T-helper 17 cell (primary cell): ENCODE data around the gene GRIN1. TPM values are rescaled to one million over a fixed set of nuclear protein-coding genes. Genes with fewer than 3 reads are reported as not detected.
"Not testable (repeated sequence)": the region's sequence is repeated elsewhere in the genome, so short reads cannot be mapped to it uniquely, and the experiment has no call there.

ENCODE experiments used
- ATAC-seq: fragments of 150-1000 bp; cut with Tn5 transposase; 2 replicates; pipeline ENCODE4 v1.10.0; 2021; ENCODE audit warnings: mild to moderate bottlenecking, moderate library complexity
- DNase-seq, 3 donors: peaks; one replicate each; pipeline versions ENCODE4 v3.0.0 to v3.0.0-alpha.2; 2020 to 2021
- H3K9me3 ChIP-seq: one replicate; pipeline ENCODE4 v1.7.0; 2013; ENCODE audit warnings: low read length, mild to moderate bottlenecking; ENCODE audit not compliant: control insufficient read depth, poor library complexity, severe bottlenecking
- H3K27ac Mint-ChIP-seq: one replicate; pipeline ENCODE4 v1.8.0; 2022; ENCODE audit warnings: mild to moderate bottlenecking, moderate library complexity, mixed read lengths
- H3K27me3 Mint-ChIP-seq: one replicate; pipeline ENCODE4 v1.8.0; 2022; ENCODE audit warnings: mixed read lengths
- H3K36me3 Mint-ChIP-seq: one replicate; pipeline ENCODE4 v1.8.0; 2022; ENCODE audit warnings: low read depth, mixed read lengths
- H3K4me1 Mint-ChIP-seq: one replicate; pipeline ENCODE4 v1.8.0; 2022; ENCODE audit warnings: mild to moderate bottlenecking, mixed read lengths
- H3K4me3 Mint-ChIP-seq: one replicate; pipeline ENCODE4 v1.8.0; 2022; ENCODE audit warnings: mild to moderate bottlenecking, moderate library complexity, mixed read lengths
- total RNA-seq, 4 donors: library from RNA in 2 of 4; stranded (reverse) in 2 of 4; gene quantifications; one replicate each; pipeline ENCODE4 v1.2.3 and lab custom pipeline; 2022 to 2026

The GRIN1 gene
- total RNA-seq, 2 donors from 2014 or later = not detected

- no peak for DNase-seq
- H3K4me1 Mint-ChIP-seq = peaks cover 19% of the 10 kb centered on the region
- no peak for ATAC-seq
- H3K36me3 Mint-ChIP-seq = no peaks in the 10 kb centered on the region
- no peaks in the 10 kb centered on the region for H3K9me3 ChIP-seq
- H3K27ac Mint-ChIP-seq = no peak overlapping the region
- H3K4me3 Mint-ChIP-seq = peak overlapping the region; percentile 3
- H3K27me3 Mint-ChIP-seq = no peaks in the 10 kb centered on the region
Measured at GRCh38 chr9:137115394-137116026, 23.4 kb upstream of the GRIN1 start.

- Mint-ChIP-seq H3K27me3 (no peaks in the 10 kb centered on the region), H3K27ac (no peak overlapping the region), H3K36me3 (no peaks in the 10 kb centered on the region), H3K4me3 (no peak overlapping the region), H3K4me1 (peaks cover 16% of the 10 kb centered on the region)
- DNase-seq (no peak), ATAC-seq (no peak)
- no peaks in the 10 kb centered on the region for H3K9me3 ChIP-seq
Measured at GRCh38 chr9:137116027-137116507, 22.9 kb upstream of the GRIN1 start.

- no peak overlapping the region for H3K4me3 Mint-ChIP-seq
- DNase-seq (no peak), ATAC-seq (no peak)
- no peaks in the 10 kb centered on the region for H3K9me3 ChIP-seq
- no peaks in the 10 kb centered on the region for H3K27me3 Mint-ChIP-seq
- H3K27ac Mint-ChIP-seq = no peak overlapping the region
- H3K36me3 Mint-ChIP-seq = no peaks in the 10 kb centered on the region
- peaks cover 16% of the 10 kb centered on the region for H3K4me1 Mint-ChIP-seq
Measured at GRCh38 chr9:137116728-137117127, 22.2 kb upstream of the GRIN1 start.

GRCh38 chr9:137117269-137117731, 21.7 kb upstream of the GRIN1 start:
- Mint-ChIP-seq H3K27me3 (no peaks in the 10 kb centered on the region), H3K4me3 (no peak overlapping the region), H3K36me3 (no peaks in the 10 kb centered on the region), H3K4me1 (peaks cover 21% of the 10 kb centered on the region), H3K27ac (no peak overlapping the region)
- DNase-seq (no peak), ATAC-seq (no peak)
- no peaks in the 10 kb centered on the region for H3K9me3 ChIP-seq

- H3K27me3 Mint-ChIP-seq, H3K27ac Mint-ChIP-seq, H3K36me3 Mint-ChIP-seq, H3K9me3 ChIP-seq, H3K4me3 Mint-ChIP-seq, DNase-seq, ATAC-seq: not testable (repeated sequence)
- peaks cover 17% of the 10 kb centered on the region for H3K4me1 Mint-ChIP-seq
Measured at GRCh38 chr9:137118092-137118603, 20.8 kb upstream of the GRIN1 start.

GRCh38 chr9:137121927-137122795, 16.8 kb upstream of the GRIN1 start:
- ATAC-seq, DNase-seq, H3K4me3 Mint-ChIP-seq, H3K9me3 ChIP-seq, H3K36me3 Mint-ChIP-seq, H3K27me3 Mint-ChIP-seq: not testable (repeated sequence)
- Mint-ChIP-seq H3K27ac (peak overlapping the region; percentile 78), H3K4me1 (peaks cover 18% of the 10 kb centered on the region)

- DNase-seq, H3K27me3 Mint-ChIP-seq, ATAC-seq, H3K4me3 Mint-ChIP-seq, H3K36me3 Mint-ChIP-seq, H3K9me3 ChIP-seq: not testable (repeated sequence)
- peak overlapping the region; percentile 78 for H3K27ac Mint-ChIP-seq
- peaks cover 23% of the 10 kb centered on the region for H3K4me1 Mint-ChIP-seq
Measured at GRCh38 chr9:137122796-137123467, 16.0 kb upstream of the GRIN1 start.

GRCh38 chr9:137123468-137123837, 15.5 kb upstream of the GRIN1 start:
- no peaks in the 10 kb centered on the region for H3K9me3 ChIP-seq
- DNase-seq = no peak
- peaks cover 27% of the 10 kb centered on the region for H3K4me1 Mint-ChIP-seq
- H3K27ac Mint-ChIP-seq = no peak overlapping the region
- no peak for ATAC-seq
- H3K4me3 Mint-ChIP-seq = no peak overlapping the region
- no peaks in the 10 kb centered on the region for H3K27me3 Mint-ChIP-seq
- no peaks in the 10 kb centered on the region for H3K36me3 Mint-ChIP-seq

- DNase-seq, H3K9me3 ChIP-seq, H3K27me3 Mint-ChIP-seq, H3K4me3 Mint-ChIP-seq, H3K36me3 Mint-ChIP-seq, H3K27ac Mint-ChIP-seq, ATAC-seq: not testable (repeated sequence)
- H3K4me1 Mint-ChIP-seq = peaks cover 29% of the 10 kb centered on the region
Measured at GRCh38 chr9:137123952-137124462, 14.9 kb upstream of the GRIN1 start.

GRCh38 chr9:137126786-137127185, 12.2 kb upstream of the GRIN1 start:
- H3K9me3 ChIP-seq = no peaks in the 10 kb centered on the region
- no peaks in the 10 kb centered on the region for H3K27me3 Mint-ChIP-seq
- ATAC-seq = no peak
- H3K4me1 Mint-ChIP-seq = peaks cover 24% of the 10 kb centered on the region
- H3K36me3 Mint-ChIP-seq = no peaks in the 10 kb centered on the region
- no peak for DNase-seq
- peak overlapping the region; percentile 95 for H3K27ac Mint-ChIP-seq
- peak overlapping the region; percentile 89 for H3K4me3 Mint-ChIP-seq

- ATAC-seq (no peak), DNase-seq (no peak)
- no peaks in the 10 kb centered on the region for H3K9me3 ChIP-seq
- H3K36me3 Mint-ChIP-seq = no peaks in the 10 kb centered on the region
- H3K27ac Mint-ChIP-seq = peak overlapping the region; percentile 95
- peaks cover 1% of the 10 kb centered on the region for H3K27me3 Mint-ChIP-seq
- H3K4me1 Mint-ChIP-seq = peaks cover 20% of the 10 kb centered on the region
- H3K4me3 Mint-ChIP-seq = peak overlapping the region; percentile 89
Measured at GRCh38 chr9:137127301-137128157, 11.4 kb upstream of the GRIN1 start.

- H3K36me3 Mint-ChIP-seq = no peaks in the 10 kb centered on the region
- H3K27me3 Mint-ChIP-seq = peaks cover 4% of the 10 kb centered on the region
- H3K27ac Mint-ChIP-seq = peak overlapping the region; percentile 95
- peak overlapping the region; percentile 89 for H3K4me3 Mint-ChIP-seq
- peaks cover 20% of the 10 kb centered on the region for H3K4me1 Mint-ChIP-seq
- ATAC-seq (no peak), DNase-seq (no peak)
- H3K9me3 ChIP-seq = no peaks in the 10 kb centered on the region
Measured at GRCh38 chr9:137128158-137128861, 10.6 kb upstream of the GRIN1 start.
